ENCODE results near the gene EME1. TPM values are rescaled to one million over a fixed set of nuclear protein-coding genes. Genes with fewer than 3 reads are reported as not detected.

Gene EME1
- total RNA-seq, 1 experiment from 2014 or later, result 31.9 TPM

- Histone ChIP-seq H3K4me3 (ENCODE audit: low read depth, low read length, poor library complexity, severe bottlenecking) (no peak overlapping the region), H3K36me3 (ENCODE audit: insufficient read depth, low read length, poor library complexity, severe bottlenecking) (no peaks in the 10 kb centered on the region), H3K4me1 (ENCODE audit: insufficient read depth, low read length, poor library complexity, severe bottlenecking) (peaks cover 37% of the 10 kb centered on the region), H3K27me3 (replicated peaks; ENCODE audit: insufficient read depth, low read depth, low read length, poor library complexity) (no peaks in the 10 kb centered on the region), H3K27ac (ENCODE audit: low read depth, low read length, poor library complexity, severe bottlenecking) (peak overlapping the region; percentile 70), H3K9me3 (ENCODE audit: low read depth, low read length, poor library complexity, severe bottlenecking) (no peaks in the 10 kb centered on the region)
- no TSS peak for BruUV-seq (replicated peaks)
- TF ChIP-seq EZH2 (IDR thresholded peaks at IDR 0.05; ENCODE audit: borderline replicate concordance, low read depth, low read length, poor library complexity, severe bottlenecking) (no peak), CTCF (conservative IDR thresholded peaks at IDR 0.05; ENCODE audit: low read depth, low read length) (no peak)
- intact Hi-C loops (cut with micrococcal nuclease; ENCODE audit: unreplicated experiment), result no loop called here
- CTCF ChIA-PET, result interaction anchor here (2.5 kb wide), 1 partner anchor 23 kb away, joined by 6 read pairs; the partner anchor contains the start of gene LRRC59
- DNase-seq (ENCODE audit: low spot score), result no peak
- POLR2A ChIA-PET (ENCODE audit: low non-redundant PET), result interaction anchor here (0.6 to 0.7 kb wide), 2 partner anchors 22 to 23 kb away, joined by 4 to 7 read pairs; partner anchors contain the start of gene LRRC59
Observed at GRCh38 chr17:50420419-50421112, 47.5 kb downstream of the EME1 start.

- Histone ChIP-seq H3K4me1 (ENCODE audit: insufficient read depth, low read length, poor library complexity, severe bottlenecking) (peaks cover 44% of the 10 kb centered on the region), H3K4me3 (ENCODE audit: low read depth, low read length, poor library complexity, severe bottlenecking) (peak overlapping the region; percentile 13), H3K27ac (ENCODE audit: low read depth, low read length, poor library complexity, severe bottlenecking) (peak overlapping the region; percentile 70), H3K27me3 (replicated peaks; ENCODE audit: insufficient read depth, low read depth, low read length, poor library complexity) (no peaks in the 10 kb centered on the region), H3K9me3 (ENCODE audit: low read depth, low read length, poor library complexity, severe bottlenecking) (no peaks in the 10 kb centered on the region), H3K36me3 (ENCODE audit: insufficient read depth, low read length, poor library complexity, severe bottlenecking) (no peaks in the 10 kb centered on the region)
- intact Hi-C loops (cut with micrococcal nuclease; ENCODE audit: unreplicated experiment), result no loop called here
- ChIA-PET POLR2A (ENCODE audit: low non-redundant PET) (interaction anchor here (0.6 to 0.7 kb wide), 3 partner anchors 23 to 24 kb away, joined by 4 to 7 read pairs (median 7); partner anchors contain the start of gene LRRC59), CTCF (interaction anchor here (0.6 to 2.5 kb wide), 5 partner anchors 23 to 899 kb away, joined by 3 to 7 read pairs (median 5); partner anchors contain the start of gene LRRC59)
- no TSS peak for BruUV-seq (replicated peaks)
- peak; percentile 85 for DNase-seq (ENCODE audit: low spot score)
- TF ChIP-seq EZH2 (IDR thresholded peaks at IDR 0.05; ENCODE audit: borderline replicate concordance, low read depth, low read length, poor library complexity, severe bottlenecking) (no peak), CTCF (conservative IDR thresholded peaks at IDR 0.05; ENCODE audit: low read depth, low read length) (no peak)
Observed at GRCh38 chr17:50421308-50422051, 48.5 kb downstream of the EME1 start.

- POLR2A ChIA-PET (ENCODE audit: low non-redundant PET), result no interaction called here
- no peaks in the 10 kb centered on the region for H3K27me3 ChIP-seq (replicated peaks; ENCODE audit: insufficient read depth, low read depth, low read length, poor library complexity)
- H3K27ac ChIP-seq (ENCODE audit: low read depth, low read length, poor library complexity, severe bottlenecking), result peak overlapping the region; percentile 70
- H3K4me1 ChIP-seq (ENCODE audit: insufficient read depth, low read length, poor library complexity, severe bottlenecking), result peaks cover 44% of the 10 kb centered on the region
- H3K4me3 ChIP-seq (ENCODE audit: low read depth, low read length, poor library complexity, severe bottlenecking), result no peak overlapping the region
- no peaks in the 10 kb centered on the region for H3K9me3 ChIP-seq (ENCODE audit: low read depth, low read length, poor library complexity, severe bottlenecking)
- H3K36me3 ChIP-seq (ENCODE audit: insufficient read depth, low read length, poor library complexity, severe bottlenecking), result no peaks in the 10 kb centered on the region
- CTCF ChIA-PET, result interaction anchor here (2.5 kb wide), 1 partner anchor 25 kb away, joined by 6 read pairs; the partner anchor contains the start of gene LRRC59
- DNase-seq (ENCODE audit: low spot score), result no peak
- no TSS peak for BruUV-seq (replicated peaks)
- intact Hi-C loops (cut with micrococcal nuclease; ENCODE audit: unreplicated experiment), result no loop called here
- TF ChIP-seq EZH2 (IDR thresholded peaks at IDR 0.05; ENCODE audit: borderline replicate concordance, low read depth, low read length, poor library complexity, severe bottlenecking) (no peak), CTCF (conservative IDR thresholded peaks at IDR 0.05; ENCODE audit: low read depth, low read length) (no peak)
Observed at GRCh38 chr17:50422738-50423137, 49.7 kb downstream of the EME1 start.

All from A673 (cell line).